ENCODE results near the gene KRTAP6-3. TPM values are rescaled to one million over a fixed set of nuclear protein-coding genes. Genes with fewer than 3 reads are reported as not detected.

KRTAP6-3 gene
- total and polyA plus RNA-seq, 7 experiments from 2014 or later = not detected

DNA sequence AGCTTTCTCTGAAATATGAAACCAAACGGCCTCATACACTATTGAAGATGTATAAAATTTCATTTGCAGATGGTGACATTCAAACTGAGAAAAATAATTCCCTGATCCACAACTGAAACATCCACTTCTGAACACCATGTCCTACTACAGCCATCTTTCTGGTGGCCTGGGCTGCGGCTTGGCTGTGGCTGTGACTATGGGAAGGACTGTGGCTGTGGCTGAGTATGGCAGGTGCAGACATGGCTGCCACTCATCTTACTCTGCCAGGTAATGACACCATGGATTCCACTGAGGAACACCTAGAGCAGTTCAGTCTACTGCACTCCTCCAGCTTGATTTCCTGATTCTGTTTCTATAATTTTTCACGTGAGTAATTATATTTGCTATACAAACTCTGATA, 28.3 kb downstream of the KRTAP6-3 start, which contains the start of gene KRTAP20-4:
Gene KRTAP20-4, plus strand, starts transcription at position 106 of the 400 bp plus-strand sequence.
- POLR2A ChIA-PET = no interaction called here
- CTCF ChIA-PET = no interaction called here
- Histone ChIP-seq H3K4me3 (ENCODE audit: low read length) (no peak within 1 kb of the TSS), H3K9me3 (ENCODE audit: control insufficient read depth in 2 of 3, low read length in 3 of 3) (no peaks in the 10 kb centered on the region), H3K4me1 (ENCODE audit: control insufficient read depth in 2 of 2, insufficient read depth in 2 of 2, low read length in 2 of 2) (no peaks in the 10 kb centered on the region), H3K27ac (ENCODE audit: low read depth, low read length) (no peak within 1 kb of the TSS), H3K27me3 (ENCODE audit: control insufficient read depth in 2 of 2, insufficient read depth in 2 of 2, low read length in 2 of 2) (no peaks in the 10 kb centered on the region), H3K36me3 (ENCODE audit: control insufficient read depth in 2 of 3, insufficient read depth in 3 of 3, low read length in 3 of 3) (no peaks in the 10 kb centered on the region)
- DNase-seq (no peak), ATAC-seq (no peak)
- H3K27me3 Mint-ChIP-seq = no peaks in the 10 kb centered on the region
- peaks cover 0 to 6% (median 0%) of the 10 kb centered on the region in 11 donors for H3K9me3 Mint-ChIP-seq
- no peak within 1 kb of the TSS for H3K27ac Mint-ChIP-seq
- intact Hi-C loops (cut with micrococcal nuclease) = no loop called here
- H3K4me3 Mint-ChIP-seq = no peak within 1 kb of the TSS
- no peaks in the 10 kb centered on the region for H3K4me1 Mint-ChIP-seq
- no peaks in the 10 kb centered on the region for H3K36me3 Mint-ChIP-seq

DNA sequence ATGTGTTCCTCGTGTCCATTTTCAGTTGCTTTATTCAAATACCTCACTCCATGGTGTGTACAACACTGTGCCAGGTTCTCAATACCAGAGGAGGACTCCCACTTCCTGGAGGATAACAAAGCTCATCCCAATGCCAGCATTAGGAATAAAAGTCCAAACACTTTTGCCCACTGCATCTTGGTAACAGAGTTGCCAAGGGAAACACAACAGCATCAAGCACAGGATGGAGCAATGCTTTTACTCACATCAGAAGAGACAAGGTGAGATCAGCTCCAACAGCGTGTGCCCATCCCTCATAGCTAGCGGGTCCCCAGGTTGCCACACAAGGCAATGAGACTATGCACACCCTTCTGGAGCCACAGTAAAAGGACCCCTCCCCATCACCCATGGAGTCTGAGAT, 31.1 kb downstream of the KRTAP6-3 start:
- ChIA-PET CTCF (no interaction called here), POLR2A (no interaction called here)
- ATAC-seq (no peak), DNase-seq (no peak)
- Histone ChIP-seq H3K27me3 (ENCODE audit: control insufficient read depth in 2 of 2, insufficient read depth in 2 of 2, low read length in 2 of 2) (no peaks in the 10 kb centered on the region), H3K4me1 (ENCODE audit: control insufficient read depth in 2 of 2, insufficient read depth in 2 of 2, low read length in 2 of 2) (no peaks in the 10 kb centered on the region), H3K36me3 (ENCODE audit: control insufficient read depth in 2 of 3, insufficient read depth in 3 of 3, low read length in 3 of 3) (no peaks in the 10 kb centered on the region), H3K4me3 (ENCODE audit: low read length) (no peak overlapping the region), H3K27ac (ENCODE audit: low read depth, low read length) (no peak overlapping the region), H3K9me3 (ENCODE audit: control insufficient read depth in 2 of 3, low read length in 3 of 3) (no peaks in the 10 kb centered on the region)
- Mint-ChIP-seq H3K27ac (no peak overlapping the region), H3K27me3 (peaks cover 0 to 3% (median 0%) of the 10 kb centered on the region in 5 donors), H3K4me1 (no peaks in the 10 kb centered on the region), H3K36me3 (no peaks in the 10 kb centered on the region), H3K9me3 (peaks cover 0 to 6% (median 0%) of the 10 kb centered on the region in 11 donors), H3K4me3 (no peak overlapping the region)
- intact Hi-C loops (cut with micrococcal nuclease) = no loop called here

DNA sequence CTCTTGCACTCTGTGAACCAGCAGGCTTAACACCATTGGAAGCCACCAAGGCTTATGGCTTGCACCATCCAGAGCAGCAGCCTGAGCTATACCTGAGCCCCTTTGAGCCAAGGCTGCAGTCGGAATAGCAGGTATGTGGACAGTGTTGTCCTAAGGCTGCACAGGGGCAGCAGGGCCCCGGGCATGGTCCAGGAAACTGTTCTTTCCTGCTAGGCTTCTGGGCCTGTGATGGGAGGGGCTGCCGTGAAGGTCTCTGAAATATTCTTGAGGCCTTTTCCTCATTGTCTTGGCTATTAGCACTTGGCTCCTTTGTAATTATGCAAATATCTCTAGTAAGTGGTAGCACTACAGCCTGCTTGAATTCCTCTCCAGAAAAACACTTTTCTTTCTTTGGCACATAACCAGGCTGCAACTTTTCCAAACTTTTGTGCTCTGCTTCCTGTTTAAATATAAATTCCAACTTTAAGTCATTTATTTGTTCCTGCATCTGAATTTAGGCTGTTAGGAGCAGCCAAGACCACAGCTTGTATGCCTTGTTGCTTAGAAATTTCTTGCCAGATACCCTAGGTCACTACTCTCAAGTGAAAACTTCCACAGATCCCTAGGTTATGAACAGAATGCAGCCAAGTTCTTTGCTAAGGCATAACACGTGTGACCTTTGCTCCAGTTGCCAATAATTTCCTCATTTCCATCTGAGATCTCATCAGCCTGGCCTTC, 33.4 kb downstream of the KRTAP6-3 start:
- peaks cover 0 to 6% (median 0%) of the 10 kb centered on the region in 11 donors for H3K9me3 Mint-ChIP-seq
- no peaks in the 10 kb centered on the region for H3K9me3 ChIP-seq (ENCODE audit: control insufficient read depth in 2 of 3, low read length in 3 of 3)
- H3K27ac ChIP-seq (ENCODE audit: low read depth, low read length) = no peak overlapping the region
- H3K27me3 Mint-ChIP-seq = peaks cover 0 to 3% (median 0%) of the 10 kb centered on the region in 5 donors
- ATAC-seq (no peak), DNase-seq (no peak)
- ChIA-PET POLR2A (no interaction called here), CTCF (no interaction called here)
- H3K27ac Mint-ChIP-seq = no peak overlapping the region
- H3K4me1 Mint-ChIP-seq = no peaks in the 10 kb centered on the region
- H3K36me3 Mint-ChIP-seq = no peaks in the 10 kb centered on the region
- H3K36me3 ChIP-seq (ENCODE audit: control insufficient read depth in 2 of 3, insufficient read depth in 3 of 3, low read length in 3 of 3) = no peaks in the 10 kb centered on the region
- no peak overlapping the region for H3K4me3 Mint-ChIP-seq
- intact Hi-C loops (cut with micrococcal nuclease) = no loop called here
- H3K27me3 ChIP-seq (ENCODE audit: control insufficient read depth in 2 of 2, insufficient read depth in 2 of 2, low read length in 2 of 2) = no peaks in the 10 kb centered on the region
- H3K4me1 ChIP-seq (ENCODE audit: control insufficient read depth in 2 of 2, insufficient read depth in 2 of 2, low read length in 2 of 2) = no peaks in the 10 kb centered on the region
- H3K4me3 ChIP-seq (ENCODE audit: low read length) = no peak overlapping the region

DNA sequence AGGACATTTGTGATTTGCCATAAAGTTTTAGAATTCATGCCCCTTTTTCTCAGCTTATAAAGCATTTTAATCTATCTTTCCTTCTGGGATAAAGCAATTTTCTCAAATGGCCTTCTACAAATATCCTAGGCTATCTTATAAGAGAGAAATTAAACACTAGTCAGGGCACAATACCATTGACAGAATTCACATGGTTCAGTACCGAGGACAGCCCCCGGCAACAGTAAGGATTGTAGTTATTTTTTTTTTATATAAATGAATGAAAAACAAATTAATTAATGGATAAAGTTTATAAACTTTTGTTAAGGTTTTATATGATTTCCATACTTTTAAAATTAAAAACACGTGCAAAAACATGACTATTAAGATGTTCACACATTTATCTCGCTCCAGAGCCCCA, 35.9 kb downstream of the KRTAP6-3 start:
- H3K9me3 ChIP-seq (ENCODE audit: control insufficient read depth in 2 of 3, low read length in 3 of 3) = no peaks in the 10 kb centered on the region
- H3K4me1 ChIP-seq (ENCODE audit: control insufficient read depth in 2 of 2, insufficient read depth in 2 of 2, low read length in 2 of 2) = no peaks in the 10 kb centered on the region
- ATAC-seq = no peak
- H3K27ac ChIP-seq (ENCODE audit: low read depth, low read length) = no peak overlapping the region
- H3K27ac Mint-ChIP-seq = no peak overlapping the region
- no peaks in the 10 kb centered on the region for H3K36me3 Mint-ChIP-seq
- CTCF ChIA-PET = no interaction called here
- no peaks in the 10 kb centered on the region for H3K36me3 ChIP-seq (ENCODE audit: control insufficient read depth in 2 of 3, insufficient read depth in 3 of 3, low read length in 3 of 3)
- DNase-seq = no peak
- H3K27me3 ChIP-seq (ENCODE audit: control insufficient read depth in 2 of 2, insufficient read depth in 2 of 2, low read length in 2 of 2) = no peaks in the 10 kb centered on the region
- no peaks in the 10 kb centered on the region for H3K4me1 Mint-ChIP-seq
- H3K4me3 ChIP-seq (ENCODE audit: low read length) = no peak overlapping the region
- POLR2A ChIA-PET = no interaction called here
- H3K9me3 Mint-ChIP-seq = peaks cover 0 to 10% (median 0%) of the 10 kb centered on the region in 11 donors
- intact Hi-C loops (cut with micrococcal nuclease) = no loop called here
- H3K4me3 Mint-ChIP-seq = no peak overlapping the region
- peaks cover 0 to 10% (median 0%) of the 10 kb centered on the region in 5 donors for H3K27me3 Mint-ChIP-seq

DNA sequence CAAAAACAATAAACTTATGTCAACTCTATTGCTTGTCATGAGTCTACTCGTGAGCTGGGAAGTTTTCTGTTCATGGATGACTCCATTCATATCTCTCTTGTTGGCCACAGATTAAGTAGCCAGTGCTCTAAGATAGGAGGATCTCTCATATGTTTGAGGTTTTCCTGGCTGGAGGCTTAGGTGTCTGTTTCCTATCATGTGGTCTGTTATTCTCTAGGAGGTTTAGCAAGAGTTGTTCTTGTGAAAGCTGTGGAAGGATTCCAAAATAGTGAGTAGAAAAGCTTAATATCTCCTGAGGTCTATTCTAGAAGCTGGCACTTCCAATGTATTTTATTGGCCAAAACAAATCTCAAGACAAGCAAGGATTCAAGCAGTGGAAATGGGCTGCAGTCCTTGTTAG, 37.0 kb downstream of the KRTAP6-3 start:
- Mint-ChIP-seq H3K27me3 (peaks cover 0 to 10% (median 0%) of the 10 kb centered on the region in 5 donors), H3K9me3 (peaks cover 0 to 6% (median 0%) of the 10 kb centered on the region in 11 donors), H3K4me1 (no peaks in the 10 kb centered on the region), H3K4me3 (no peak overlapping the region), H3K36me3 (no peaks in the 10 kb centered on the region), H3K27ac (no peak overlapping the region)
- H3K9me3 ChIP-seq (ENCODE audit: control insufficient read depth in 2 of 3, low read length in 3 of 3) = no peaks in the 10 kb centered on the region
- intact Hi-C loops (cut with micrococcal nuclease) = no loop called here
- no peaks in the 10 kb centered on the region for H3K4me1 ChIP-seq (ENCODE audit: control insufficient read depth in 2 of 2, insufficient read depth in 2 of 2, low read length in 2 of 2)
- H3K4me3 ChIP-seq (ENCODE audit: low read length) = no peak overlapping the region
- no peak for ATAC-seq
- ChIA-PET POLR2A (no interaction called here), CTCF (no interaction called here)
- no peak for DNase-seq
- H3K27me3 ChIP-seq (ENCODE audit: control insufficient read depth in 2 of 2, insufficient read depth in 2 of 2, low read length in 2 of 2) = no peaks in the 10 kb centered on the region
- H3K27ac ChIP-seq (ENCODE audit: low read depth, low read length) = no peak overlapping the region
- H3K36me3 ChIP-seq (ENCODE audit: control insufficient read depth in 2 of 3, insufficient read depth in 3 of 3, low read length in 3 of 3) = no peaks in the 10 kb centered on the region

DNA sequence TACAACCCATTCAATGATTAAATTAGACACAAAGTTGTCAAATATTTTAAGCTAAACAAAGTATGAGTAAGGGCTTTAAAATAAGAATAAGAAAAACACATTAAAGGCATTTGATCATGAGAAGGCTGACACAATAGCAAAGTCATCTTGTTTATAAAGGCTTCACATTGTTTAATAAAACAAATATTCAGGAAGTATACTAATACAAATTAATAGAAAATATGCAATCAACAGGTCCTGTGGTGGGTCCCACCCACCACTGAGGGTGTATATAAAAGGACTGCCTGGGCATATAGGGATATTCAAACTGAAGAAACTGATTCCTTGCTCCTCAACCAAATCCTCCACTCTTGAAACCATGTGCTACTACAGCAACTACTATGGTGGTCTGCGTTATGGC, 42.7 kb downstream of the KRTAP6-3 start, which contains the start of gene KRTAP20-2:
Gene KRTAP20-2, plus strand, starts transcription at position 301 of the 400 bp plus-strand sequence. Its CDS starts 58 bp downstream, at position 359.
- H3K4me3 Mint-ChIP-seq = no peak within 1 kb of the TSS
- no peak for ATAC-seq
- H3K27me3 ChIP-seq (ENCODE audit: control insufficient read depth in 2 of 2, insufficient read depth in 2 of 2, low read length in 2 of 2) = no peaks in the 10 kb centered on the region
- no peaks in the 10 kb centered on the region for H3K4me1 ChIP-seq (ENCODE audit: control insufficient read depth in 2 of 2, insufficient read depth in 2 of 2, low read length in 2 of 2)
- intact Hi-C loops (cut with micrococcal nuclease) = no loop called here
- no peak within 1 kb of the TSS for H3K4me3 ChIP-seq (ENCODE audit: low read length)
- no peaks in the 10 kb centered on the region for H3K36me3 ChIP-seq (ENCODE audit: control insufficient read depth in 2 of 3, insufficient read depth in 3 of 3, low read length in 3 of 3)
- ChIA-PET POLR2A (no interaction called here), CTCF (no interaction called here)
- H3K27ac Mint-ChIP-seq = no peak within 1 kb of the TSS
- no peaks in the 10 kb centered on the region for H3K36me3 Mint-ChIP-seq
- peaks cover 0 to 9% (median 0%) of the 10 kb centered on the region in 11 donors for H3K9me3 Mint-ChIP-seq
- peaks cover 0 to 10% (median 0%) of the 10 kb centered on the region in 5 donors for H3K27me3 Mint-ChIP-seq
- no peak for DNase-seq
- no peaks in the 10 kb centered on the region for H3K4me1 Mint-ChIP-seq
- no peaks in the 10 kb centered on the region for H3K9me3 ChIP-seq (ENCODE audit: control insufficient read depth in 2 of 3, low read length in 3 of 3)
- H3K27ac ChIP-seq (ENCODE audit: low read depth, low read length) = no peak within 1 kb of the TSS

DNA sequence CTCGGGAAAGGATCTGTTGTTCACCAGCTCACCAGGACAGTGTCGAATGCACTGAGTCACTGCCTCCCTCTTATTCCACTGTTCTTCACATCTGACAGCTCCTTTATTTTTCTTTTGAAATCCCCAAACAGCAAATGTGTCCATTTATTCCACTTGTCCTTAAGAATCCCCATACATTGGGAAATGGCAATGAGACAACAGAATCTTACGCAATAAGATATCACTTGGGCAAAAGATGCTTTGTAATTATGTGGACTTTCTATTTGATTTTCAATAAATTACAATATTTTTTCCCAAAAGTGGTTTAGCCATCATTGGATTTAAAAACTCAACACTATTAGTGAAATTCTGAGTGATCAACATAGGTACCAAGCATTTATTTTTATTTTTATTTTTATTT, 46.4 kb downstream of the KRTAP6-3 start:
- no peak overlapping the region for H3K27ac Mint-ChIP-seq
- no peaks in the 10 kb centered on the region for H3K36me3 Mint-ChIP-seq
- Histone ChIP-seq H3K4me1 (ENCODE audit: control insufficient read depth in 2 of 2, insufficient read depth in 2 of 2, low read length in 2 of 2) (no peaks in the 10 kb centered on the region), H3K27ac (ENCODE audit: low read depth, low read length) (no peak overlapping the region), H3K27me3 (ENCODE audit: control insufficient read depth in 2 of 2, insufficient read depth in 2 of 2, low read length in 2 of 2) (no peaks in the 10 kb centered on the region), H3K9me3 (ENCODE audit: control insufficient read depth in 2 of 3, low read length in 3 of 3) (no peaks in the 10 kb centered on the region), H3K36me3 (ENCODE audit: control insufficient read depth in 2 of 3, insufficient read depth in 3 of 3, low read length in 3 of 3) (no peaks in the 10 kb centered on the region), H3K4me3 (ENCODE audit: low read length) (no peak overlapping the region)
- ChIA-PET POLR2A (no interaction called here), CTCF (interaction anchor here (0.7 kb wide), 1 partner anchor 340 kb away, joined by 3 read pairs; no protein-coding TSS in a partner anchor)
- peaks cover 0 to 18% (median 3%) of the 10 kb centered on the region in 5 donors for H3K27me3 Mint-ChIP-seq
- ATAC-seq = no peak
- H3K4me3 Mint-ChIP-seq = no peak overlapping the region
- no peak for DNase-seq
- H3K4me1 Mint-ChIP-seq = no peaks in the 10 kb centered on the region
- H3K9me3 Mint-ChIP-seq = peaks cover 0 to 15% (median 5%) of the 10 kb centered on the region in 11 donors
- intact Hi-C loops (cut with micrococcal nuclease) = no loop called here
